Chondrocyte (in vitro differentiated cells): ENCODE results near the gene AP5S1. TPM values are rescaled to one million over a fixed set of nuclear protein-coding genes. Genes with fewer than 3 reads are reported as not detected.

ENCODE experiments used
- DNase-seq: peaks from one replicate; pipeline ENCODE4 v3.0.0; 2021; ENCODE audit warnings: mixed read lengths, low spot score
- H3K27ac Mint-ChIP-seq: one replicate; pipeline ENCODE4 v1.8.0; 2021; ENCODE audit warnings: mild to moderate bottlenecking, moderate library complexity, mixed read lengths; ENCODE audit not compliant: unreplicated experiment
- H3K27me3 Mint-ChIP-seq: 2 replicates; pipeline ENCODE4 v1.8.0; 2021; ENCODE audit warnings: low read depth, mixed read lengths
- H3K36me3 Mint-ChIP-seq: 2 replicates; pipeline ENCODE4 v1.8.0; 2021; ENCODE audit warnings: low read depth, mixed read lengths
- H3K4me1 Mint-ChIP-seq: 2 replicates; pipeline ENCODE4 v1.8.0; 2021; ENCODE audit warnings: low read depth, mild to moderate bottlenecking, mixed read lengths
- H3K4me3 Mint-ChIP-seq: one replicate; pipeline ENCODE4 v1.8.0; 2021; ENCODE audit warnings: mild to moderate bottlenecking, moderate library complexity, mixed read lengths; ENCODE audit not compliant: unreplicated experiment
- H3K9me3 Mint-ChIP-seq: 2 replicates; pipeline ENCODE4 v1.8.0; 2021; ENCODE audit warnings: low read depth, mixed read lengths
- total RNA-seq: library from RNA; stranded (reverse); gene quantifications from 3 replicates; pipeline ENCODE4 v1.2.1, GENCODE V29; 2021
- TF ChIP-seq, protein P1 (sequence below): fragments of 200-600 bp; sonication (generic); IDR thresholded peaks from 2 replicates; pipeline ENCODE4 v1.5.0; 2021; ENCODE audit warnings: antibody characterized with exemption, mild to moderate bottlenecking, moderate library complexity

AP5S1 gene
- total RNA-seq, 1 donor from 2014 or later: 17.9 TPM

DNA sequence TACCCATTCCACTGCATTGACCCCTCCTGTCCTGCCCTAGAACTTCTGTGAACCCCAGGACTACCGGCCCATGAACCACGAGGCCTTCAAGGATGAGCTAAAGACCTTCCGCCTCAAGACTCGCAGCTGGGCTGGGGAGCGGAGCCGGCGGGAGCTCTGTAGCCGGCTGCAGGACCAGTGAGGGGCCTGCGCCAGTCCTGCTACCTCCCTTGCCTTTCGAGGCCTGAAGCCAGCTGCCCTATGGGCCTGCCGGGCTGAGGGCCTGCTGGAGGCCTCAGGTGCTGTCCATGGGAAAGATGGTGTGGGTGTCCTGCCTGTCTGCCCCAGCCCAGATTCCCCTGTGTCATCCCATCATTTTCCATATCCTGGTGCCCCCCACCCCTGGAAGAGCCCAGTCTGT lies 15.6 kb upstream of the AP5S1 start:
- TF ChIP-seq, protein P1, sequence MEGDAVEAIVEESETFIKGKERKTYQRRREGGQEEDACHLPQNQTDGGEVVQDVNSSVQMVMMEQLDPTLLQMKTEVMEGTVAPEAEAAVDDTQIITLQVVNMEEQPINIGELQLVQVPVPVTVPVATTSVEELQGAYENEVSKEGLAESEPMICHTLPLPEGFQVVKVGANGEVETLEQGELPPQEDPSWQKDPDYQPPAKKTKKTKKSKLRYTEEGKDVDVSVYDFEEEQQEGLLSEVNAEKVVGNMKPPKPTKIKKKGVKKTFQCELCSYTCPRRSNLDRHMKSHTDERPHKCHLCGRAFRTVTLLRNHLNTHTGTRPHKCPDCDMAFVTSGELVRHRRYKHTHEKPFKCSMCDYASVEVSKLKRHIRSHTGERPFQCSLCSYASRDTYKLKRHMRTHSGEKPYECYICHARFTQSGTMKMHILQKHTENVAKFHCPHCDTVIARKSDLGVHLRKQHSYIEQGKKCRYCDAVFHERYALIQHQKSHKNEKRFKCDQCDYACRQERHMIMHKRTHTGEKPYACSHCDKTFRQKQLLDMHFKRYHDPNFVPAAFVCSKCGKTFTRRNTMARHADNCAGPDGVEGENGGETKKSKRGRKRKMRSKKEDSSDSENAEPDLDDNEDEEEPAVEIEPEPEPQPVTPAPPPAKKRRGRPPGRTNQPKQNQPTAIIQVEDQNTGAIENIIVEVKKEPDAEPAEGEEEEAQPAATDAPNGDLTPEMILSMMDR: no peak
- peaks cover 35% of the 10 kb centered on the region for H3K36me3 Mint-ChIP-seq
- no peak overlapping the region for H3K4me3 Mint-ChIP-seq
- peaks cover 2% of the 10 kb centered on the region for H3K9me3 Mint-ChIP-seq
- H3K27me3 Mint-ChIP-seq: no peaks in the 10 kb centered on the region
- peak overlapping the region; percentile 98 for H3K27ac Mint-ChIP-seq
- H3K4me1 Mint-ChIP-seq: peaks cover 56% of the 10 kb centered on the region
- peak; percentile 63 for DNase-seq

DNA sequence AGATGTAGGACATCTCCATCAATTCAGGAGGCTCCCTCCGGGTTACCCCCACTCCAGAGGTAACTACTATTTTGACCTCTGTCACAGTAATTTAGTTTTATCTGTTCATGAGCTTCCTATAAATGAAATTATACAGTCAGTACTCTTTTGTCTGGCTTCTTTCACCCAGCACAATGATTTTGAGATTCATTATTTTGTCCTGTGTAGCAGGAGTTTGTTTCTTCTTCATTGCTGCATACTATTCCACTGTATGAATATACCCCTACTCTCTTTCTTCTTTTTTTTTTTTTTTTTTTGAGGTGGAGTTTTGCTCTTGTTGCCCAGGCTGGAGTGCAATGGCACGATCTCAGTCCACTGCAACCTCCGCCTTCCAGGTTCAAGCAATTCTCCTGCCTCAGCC lies 11.8 kb upstream of the AP5S1 start:
- peaks cover 2% of the 10 kb centered on the region for H3K9me3 Mint-ChIP-seq
- H3K4me1 Mint-ChIP-seq: peaks cover 80% of the 10 kb centered on the region
- H3K27me3 Mint-ChIP-seq: no peaks in the 10 kb centered on the region
- TF ChIP-seq, protein P1: no peak
- peak overlapping the region; percentile 98 for H3K27ac Mint-ChIP-seq
- H3K36me3 Mint-ChIP-seq: peaks cover 20% of the 10 kb centered on the region
- peak overlapping the region; percentile 33 for H3K4me3 Mint-ChIP-seq
- no peak for DNase-seq

DNA sequence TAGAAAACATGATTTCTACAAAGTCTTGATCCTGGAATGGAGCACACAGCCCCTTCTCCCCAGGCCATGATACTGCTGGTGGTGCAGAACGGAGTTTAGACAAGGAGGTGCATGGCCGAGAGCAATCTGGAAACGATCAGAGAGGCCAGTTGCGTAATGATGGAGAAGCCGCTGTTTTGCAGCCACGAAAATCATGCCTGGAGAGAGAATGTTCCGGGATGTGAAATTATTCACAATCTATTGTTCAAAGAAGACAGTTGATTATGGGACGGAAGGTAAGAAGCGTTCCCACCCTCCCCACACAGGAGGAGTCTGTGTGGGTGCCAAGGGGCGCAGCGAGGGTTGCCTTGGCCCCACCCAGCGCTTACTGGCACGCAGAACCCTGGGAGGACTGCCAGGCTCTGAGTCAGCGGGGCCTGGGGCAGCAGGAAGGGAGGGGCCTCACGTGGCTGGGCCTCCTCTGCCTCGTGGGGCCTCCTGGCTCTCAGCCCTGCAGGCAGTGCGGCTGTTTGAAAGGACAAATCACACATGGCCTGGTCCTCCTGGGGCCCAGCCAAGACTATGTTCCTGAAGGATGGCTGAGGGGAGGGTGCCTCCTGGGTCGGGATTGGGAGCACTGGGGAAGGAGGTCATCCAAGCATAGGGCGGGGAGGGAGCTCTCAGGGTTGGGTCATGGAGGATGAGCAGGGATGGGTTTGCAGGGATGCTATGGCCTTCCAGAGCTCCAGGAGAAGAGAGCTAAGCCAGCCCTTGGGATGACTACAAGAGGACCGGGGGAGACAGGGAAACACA lies 8.7 kb upstream of the AP5S1 start:
- Mint-ChIP-seq H3K4me1 (peaks cover 57% of the 10 kb centered on the region), H3K27ac (peak overlapping the region; percentile 99), H3K9me3 (peaks cover 2% of the 10 kb centered on the region), H3K27me3 (no peaks in the 10 kb centered on the region), H3K4me3 (peak overlapping the region; percentile 69), H3K36me3 (peaks cover 1% of the 10 kb centered on the region)
- DNase-seq: peak; percentile 99
- TF ChIP-seq, protein P1: no peak

DNA sequence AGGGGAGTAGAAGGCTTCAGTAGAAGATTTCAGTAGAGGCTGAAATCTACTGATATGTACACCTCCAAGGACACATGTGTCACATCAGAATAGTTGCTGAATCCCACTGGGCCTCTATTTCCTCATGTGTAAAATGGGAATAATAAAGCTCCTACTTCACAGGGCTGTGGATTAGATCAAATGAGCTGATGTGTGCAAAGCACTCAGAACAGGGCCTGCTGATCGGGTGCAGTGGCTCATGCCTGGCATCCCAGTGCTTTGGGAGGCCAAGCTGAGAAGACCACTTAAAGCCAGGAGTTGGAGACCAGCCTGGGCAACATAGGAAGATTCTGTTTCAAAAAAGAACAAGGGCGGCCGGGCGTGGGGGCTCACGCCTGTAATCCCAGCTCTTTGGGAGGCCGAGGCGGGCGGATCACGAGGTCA lies 8.1 kb upstream of the AP5S1 start:
- Mint-ChIP-seq H3K4me3 (no peak overlapping the region), H3K27ac (peak overlapping the region; percentile 99), H3K4me1 (peaks cover 51% of the 10 kb centered on the region), H3K27me3 (no peaks in the 10 kb centered on the region), H3K9me3 (peaks cover 2% of the 10 kb centered on the region), H3K36me3 (peaks cover 1% of the 10 kb centered on the region)
- TF ChIP-seq, protein P1: no peak
- no peak for DNase-seq

DNA sequence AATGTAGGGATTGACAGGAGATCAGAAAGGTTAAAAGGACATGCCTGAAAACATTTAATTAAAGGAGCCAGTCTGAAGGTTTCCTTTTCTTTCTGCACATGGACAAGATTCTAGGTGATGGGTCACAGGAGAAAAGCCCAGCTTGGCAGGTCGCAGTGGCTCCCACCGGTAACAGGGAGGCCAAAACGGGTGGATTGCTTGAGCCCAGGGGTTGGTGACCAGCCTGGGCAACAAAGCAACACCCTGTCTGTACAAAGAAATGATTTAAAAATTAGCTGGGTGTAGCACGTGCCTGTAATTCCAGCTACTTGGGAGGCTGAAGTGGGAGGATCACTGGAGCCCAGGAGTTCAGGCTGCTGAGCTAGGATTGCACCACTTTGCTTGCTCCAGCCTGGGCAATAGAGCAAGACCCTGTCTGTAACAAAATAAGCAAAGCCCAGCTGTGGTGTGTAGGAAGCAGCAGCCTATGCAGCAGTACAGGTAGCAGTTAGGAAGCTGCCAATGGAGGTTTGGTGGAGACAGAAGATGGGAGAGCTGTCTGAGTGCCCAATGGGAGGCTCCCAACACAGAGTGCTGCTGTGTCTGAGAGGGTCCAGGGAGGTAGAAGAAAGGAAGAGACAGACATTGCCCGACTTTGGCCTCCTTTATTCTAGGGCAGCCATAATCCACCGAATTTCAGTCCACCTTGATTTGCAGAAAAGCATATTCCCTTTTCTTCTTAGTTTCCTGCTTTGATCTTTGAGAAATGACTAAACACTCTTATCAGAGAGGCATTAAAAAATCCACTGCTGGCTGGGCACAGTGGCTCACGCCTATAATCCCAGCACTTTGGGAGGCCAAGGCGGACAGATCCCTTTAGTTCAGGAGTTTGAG lies 7.1 kb upstream of the AP5S1 start:
- Mint-ChIP-seq H3K27ac (peak overlapping the region; percentile 70), H3K4me1 (peaks cover 44% of the 10 kb centered on the region), H3K27me3 (no peaks in the 10 kb centered on the region), H3K4me3 (no peak overlapping the region), H3K9me3 (peaks cover under 1% of the 10 kb centered on the region), H3K36me3 (peaks cover 1% of the 10 kb centered on the region)
- TF ChIP-seq, protein P1: no peak
- no peak for DNase-seq
